HG03575 (cell line): Measurements from ENCODE around the gene ARHGEF28.

ENCODE experiments used
- ATAC-seq: cut with Tn5 transposase; IDR thresholded peaks from one replicate; pipeline ENCODE4 v1.9.1; 2021; ENCODE audit not compliant: unreplicated experiment, insufficient number of reproducible peaks, low FRiP score; ENCODE audit errors: extremely low read depth

The ARHGEF28 gene

DNA sequence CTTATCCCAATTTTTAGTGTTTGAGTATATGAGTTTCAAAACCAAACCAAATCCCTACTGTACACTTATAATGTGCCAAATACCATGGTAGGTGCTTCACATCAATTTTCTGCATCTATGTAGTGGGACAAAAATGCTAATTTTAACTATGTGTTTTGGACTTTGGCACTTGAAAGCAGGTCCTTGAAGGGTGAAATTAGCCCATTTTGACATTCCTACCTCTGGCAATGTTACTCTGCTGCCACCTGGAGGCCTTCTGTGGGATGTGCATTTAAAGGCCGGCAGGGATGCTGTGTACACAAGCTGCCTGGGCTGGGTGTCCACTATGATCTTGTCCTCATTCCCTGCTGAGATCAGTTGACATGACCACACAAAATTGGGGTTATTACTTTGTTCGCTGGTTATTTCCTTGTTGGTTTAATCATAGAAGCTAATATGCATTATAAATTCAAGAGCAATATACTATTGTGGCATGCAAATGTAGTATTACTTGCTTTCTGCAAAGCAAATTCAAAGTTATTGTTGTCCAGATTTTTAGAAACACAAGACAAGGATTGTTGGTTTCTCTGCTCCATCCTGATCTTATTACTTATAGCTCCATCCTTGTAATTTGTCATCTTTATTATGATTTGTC lies 166.8 kb downstream of the ARHGEF28 start:
- no peak for ATAC-seq

DNA sequence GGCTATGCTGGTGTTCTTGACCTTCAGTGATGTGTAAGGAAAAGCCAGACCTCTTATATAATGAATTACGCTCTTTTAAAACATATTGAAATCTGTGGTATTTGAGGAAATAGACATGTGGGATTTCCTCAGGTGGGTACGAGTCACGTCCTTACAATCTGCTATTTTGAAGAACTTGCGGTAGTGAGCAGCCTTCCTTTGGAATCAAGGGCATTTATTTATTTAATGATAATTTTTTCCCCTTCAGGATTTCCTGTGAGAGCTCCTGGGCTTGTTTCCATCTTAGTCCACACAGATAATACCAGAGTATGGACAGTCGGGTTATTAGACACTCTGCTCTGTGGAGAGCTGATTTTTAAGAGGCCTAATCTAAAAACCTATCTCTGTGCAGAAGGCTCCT lies 167.9 kb downstream of the ARHGEF28 start:
- no peak for ATAC-seq

DNA sequence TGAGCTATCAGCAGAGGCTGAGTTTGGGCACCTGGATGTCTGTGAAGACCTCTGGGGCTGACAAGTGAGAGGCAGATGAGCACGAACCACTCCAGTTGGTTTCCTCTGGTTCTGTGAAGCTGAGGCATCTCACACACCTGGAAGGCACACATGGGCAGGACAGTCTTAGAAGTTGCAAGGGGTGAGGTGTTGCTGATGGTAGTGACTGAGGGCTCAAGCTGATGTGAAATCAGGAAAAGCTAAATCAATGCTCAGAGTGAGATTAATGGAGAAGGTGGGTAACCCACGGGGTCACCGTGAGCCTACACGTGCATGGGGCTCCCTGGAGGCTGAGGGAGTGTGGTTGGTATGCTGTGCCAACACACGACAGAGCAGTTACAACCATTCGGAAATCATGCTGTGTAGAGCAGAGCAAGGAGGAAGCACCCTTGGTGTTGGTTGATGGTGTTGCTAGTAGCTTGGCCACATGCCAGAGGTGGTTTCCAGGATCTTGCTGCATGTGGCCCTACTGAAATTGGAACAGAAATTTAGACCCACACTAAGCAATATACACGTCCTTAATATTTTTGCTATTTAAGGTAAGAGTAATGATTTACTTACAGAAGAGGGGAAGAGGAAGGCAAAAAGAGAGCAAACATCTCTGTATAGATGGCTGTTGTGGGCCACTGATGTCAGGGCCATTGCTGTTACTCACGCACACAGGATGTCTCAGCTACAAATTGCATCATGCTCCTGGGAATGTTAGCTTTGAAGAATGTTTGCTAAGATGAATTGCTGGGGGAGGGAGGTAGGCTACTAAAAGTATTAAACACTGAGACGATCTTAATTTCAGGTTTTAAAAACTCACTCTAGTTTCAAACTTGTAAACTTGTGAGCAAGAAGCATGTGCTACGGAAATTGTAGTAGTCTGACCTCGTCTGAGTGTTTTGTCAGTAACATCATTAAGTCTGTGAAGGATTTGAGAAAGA lies 170.5 kb downstream of the ARHGEF28 start:
- no peak for ATAC-seq

DNA sequence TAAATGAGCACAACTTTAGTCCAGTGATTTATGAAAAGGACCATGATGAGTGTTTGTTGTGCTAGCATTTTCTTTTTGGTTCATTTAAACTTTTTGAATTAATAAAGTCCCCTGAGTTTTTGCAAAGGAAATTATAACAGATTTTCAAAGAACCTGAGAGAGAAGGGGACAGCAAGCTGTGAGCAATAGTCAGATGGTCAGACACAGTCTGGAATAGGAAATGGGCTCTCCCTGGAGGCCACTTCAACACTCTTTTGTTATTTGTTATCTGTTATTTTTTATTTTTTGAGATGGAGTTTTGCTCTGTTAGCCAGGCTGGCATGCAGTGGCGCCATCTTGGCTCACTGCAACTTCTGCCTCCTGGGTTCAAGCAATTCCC lies 171.1 kb downstream of the ARHGEF28 start:
- ATAC-seq: no peak

DNA sequence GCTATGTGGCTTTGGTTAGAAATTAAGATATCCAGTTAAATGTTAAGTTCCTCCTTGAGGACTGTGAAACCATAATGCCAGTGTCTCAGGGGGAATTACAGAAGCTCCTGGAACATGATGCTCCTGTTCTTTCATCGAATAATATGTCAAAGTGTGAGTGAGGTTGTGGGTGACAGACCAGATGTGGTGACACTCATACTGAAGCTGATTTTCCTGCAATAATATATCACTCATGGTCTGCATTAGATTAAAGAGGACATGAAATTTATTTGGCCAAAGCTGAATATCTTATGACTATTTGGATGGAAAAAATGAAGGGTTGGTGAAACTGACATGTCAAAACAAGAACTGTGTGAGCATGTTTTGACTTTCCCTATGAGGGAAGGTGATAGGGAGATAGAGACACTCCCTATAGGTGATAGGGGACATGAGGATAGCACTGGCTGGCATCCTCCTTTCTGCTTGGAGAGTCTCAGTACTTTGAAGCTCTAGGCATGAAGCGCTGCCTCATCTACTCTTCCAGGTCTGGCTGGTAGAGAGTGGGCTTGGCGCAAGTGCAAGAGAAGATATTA lies 173.5 kb downstream of the ARHGEF28 start:
- ATAC-seq: no peak

DNA sequence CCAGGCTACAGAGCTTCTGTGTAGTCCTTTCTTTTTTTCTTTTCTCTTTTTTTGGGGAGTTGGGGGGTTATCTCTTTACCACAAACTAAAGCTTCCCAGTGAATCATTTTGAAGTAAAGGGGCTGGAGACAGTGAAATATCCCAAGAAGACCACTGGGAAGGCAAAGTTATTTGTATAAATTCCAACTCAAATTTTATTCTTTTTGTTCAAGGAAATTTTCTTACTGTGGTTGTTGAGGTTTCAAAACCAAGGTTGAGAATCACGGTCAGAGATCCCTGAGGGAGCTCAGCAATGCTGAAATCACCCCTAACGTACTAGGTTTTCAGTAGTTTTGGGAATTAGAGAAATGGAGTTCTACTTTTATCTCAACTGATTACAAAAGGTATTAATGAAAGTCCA lies 175.7 kb downstream of the ARHGEF28 start:
- no peak for ATAC-seq

DNA sequence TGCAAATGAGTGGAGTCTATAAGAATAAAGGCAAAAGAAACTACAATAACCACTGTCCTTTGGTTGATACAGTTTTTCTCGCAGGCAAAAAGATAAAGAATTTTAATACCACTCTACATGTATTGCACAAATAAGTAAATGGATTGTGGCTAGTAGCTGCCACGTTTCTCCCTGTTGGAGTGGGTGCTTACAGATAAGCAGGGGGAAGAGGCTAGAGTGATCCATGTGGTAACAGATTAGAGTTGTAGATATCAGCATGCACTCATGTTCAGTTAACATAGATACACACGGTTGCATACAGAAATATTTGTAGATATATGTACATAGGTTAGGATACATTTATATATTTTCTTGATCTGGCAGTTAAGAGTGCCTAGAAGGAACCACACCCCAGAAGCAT lies 179.5 kb downstream of the ARHGEF28 start:
- ATAC-seq: no peak

DNA sequence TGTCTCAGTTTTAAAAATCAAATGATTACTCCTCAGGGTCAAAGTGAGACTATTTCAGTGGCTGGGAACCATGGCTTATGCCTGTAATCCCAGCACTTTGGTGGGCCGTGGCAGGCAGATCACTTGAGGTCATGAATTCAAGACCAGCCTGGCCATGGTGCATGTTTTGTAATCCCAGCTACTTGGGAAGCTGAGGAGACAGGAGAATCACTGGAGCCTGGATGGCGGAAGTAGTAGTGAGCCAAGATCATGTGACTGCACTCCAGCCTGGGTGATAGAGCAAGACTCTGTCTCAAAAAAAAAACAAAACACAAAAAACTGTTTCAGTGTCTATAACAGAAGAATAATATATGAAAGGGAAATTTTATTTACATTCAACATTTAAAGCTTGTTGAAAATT lies 182.9 kb downstream of the ARHGEF28 start:
- ATAC-seq: no peak

DNA sequence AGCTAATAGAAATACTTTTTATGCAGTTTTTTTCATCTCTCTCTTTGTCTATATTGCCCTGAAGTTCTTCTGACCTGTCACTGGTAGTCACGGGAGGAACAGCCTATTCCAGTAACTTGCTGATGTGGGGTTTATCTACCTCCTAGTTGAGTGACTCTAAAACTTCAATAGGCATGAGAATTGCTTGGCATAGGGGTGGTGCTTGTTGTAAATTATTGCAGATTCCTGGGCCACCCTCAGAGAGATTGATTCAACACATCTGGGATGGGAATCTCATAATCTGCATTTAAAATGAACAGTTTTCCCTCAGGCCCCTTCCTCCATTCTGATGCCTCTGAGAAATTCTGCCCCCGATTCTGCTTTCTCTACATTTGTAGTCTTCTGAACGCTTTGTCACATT lies 184.4 kb downstream of the ARHGEF28 start:
- ATAC-seq: no peak

DNA sequence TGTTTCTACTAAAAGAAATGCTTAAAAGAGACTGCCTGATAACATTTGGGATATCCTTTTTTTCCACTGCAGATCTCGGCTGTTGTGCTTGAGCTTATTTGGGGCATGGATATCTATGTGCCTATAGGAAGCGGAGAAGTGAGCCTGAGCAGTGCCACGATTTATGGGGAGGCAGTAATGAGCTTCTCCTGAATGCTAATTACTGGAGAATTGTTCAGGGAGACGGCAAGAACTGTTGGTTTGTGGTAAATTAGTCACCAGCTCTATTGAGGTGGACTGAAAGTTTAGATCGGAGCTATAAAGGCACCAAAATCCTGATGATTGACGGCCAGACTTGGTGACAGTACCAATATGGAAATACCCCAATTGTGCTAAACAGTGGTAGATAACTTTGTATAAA lies 186.5 kb downstream of the ARHGEF28 start:
- no peak for ATAC-seq

DNA sequence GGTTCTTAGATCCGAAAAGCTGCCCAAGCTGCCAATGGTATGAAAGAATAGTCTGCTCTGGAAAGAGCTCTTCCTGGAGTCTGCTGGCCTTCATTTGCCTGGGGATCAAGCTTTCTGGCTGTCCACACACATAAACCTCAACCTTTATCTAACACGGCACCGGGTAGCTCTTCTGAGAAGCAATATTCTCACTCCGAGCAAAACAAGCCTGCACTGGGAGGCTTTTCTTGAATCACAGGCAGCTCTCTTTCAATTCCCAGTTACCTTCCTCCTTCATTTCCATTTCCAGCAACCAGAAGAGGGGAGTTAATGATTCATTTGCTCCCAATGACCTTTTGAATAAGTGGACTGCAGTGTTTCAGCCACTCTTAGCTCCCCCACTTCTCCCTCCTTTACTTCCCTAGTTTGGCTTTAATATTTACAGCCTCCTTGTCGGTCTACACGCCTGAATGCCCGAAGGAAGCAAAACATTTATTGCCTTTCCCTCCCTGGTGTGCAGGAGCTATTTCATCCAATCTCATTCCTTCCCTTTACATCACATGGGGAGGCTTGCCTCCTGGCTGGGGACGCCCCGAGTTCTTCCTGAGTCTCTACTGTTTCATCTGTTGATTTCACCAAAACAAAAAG lies 187.1 kb downstream of the ARHGEF28 start:
- ATAC-seq: no peak

DNA sequence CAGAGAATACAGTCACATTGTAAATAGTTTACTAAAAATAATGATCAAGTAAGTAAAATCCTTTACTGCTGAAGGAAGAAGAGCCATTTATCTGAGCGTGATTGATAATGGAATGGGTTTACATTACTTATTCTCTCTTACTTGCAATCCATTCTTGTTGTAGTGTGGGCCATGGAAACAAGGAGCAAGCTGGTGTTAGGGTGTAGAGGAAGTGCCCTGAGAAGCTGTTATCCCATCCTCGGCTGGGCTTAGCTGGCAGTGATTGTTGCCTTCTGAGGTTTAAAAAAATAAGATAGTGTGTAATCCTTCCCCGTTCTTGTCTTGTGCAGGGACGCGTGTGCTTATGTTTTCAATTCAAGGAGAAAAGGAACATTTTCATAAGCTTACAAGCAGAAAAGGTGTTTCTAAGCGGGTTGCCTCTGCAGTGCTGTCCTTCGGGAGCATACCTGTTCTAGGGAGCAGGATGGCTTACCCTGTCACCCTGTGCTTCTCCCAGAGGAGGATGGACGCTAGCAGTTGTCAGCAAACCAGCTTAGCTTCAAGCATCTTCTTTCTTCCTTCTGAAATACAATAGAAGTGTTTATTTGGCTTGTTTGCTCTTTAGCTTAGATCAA lies 188.3 kb downstream of the ARHGEF28 start:
- no peak for ATAC-seq

DNA sequence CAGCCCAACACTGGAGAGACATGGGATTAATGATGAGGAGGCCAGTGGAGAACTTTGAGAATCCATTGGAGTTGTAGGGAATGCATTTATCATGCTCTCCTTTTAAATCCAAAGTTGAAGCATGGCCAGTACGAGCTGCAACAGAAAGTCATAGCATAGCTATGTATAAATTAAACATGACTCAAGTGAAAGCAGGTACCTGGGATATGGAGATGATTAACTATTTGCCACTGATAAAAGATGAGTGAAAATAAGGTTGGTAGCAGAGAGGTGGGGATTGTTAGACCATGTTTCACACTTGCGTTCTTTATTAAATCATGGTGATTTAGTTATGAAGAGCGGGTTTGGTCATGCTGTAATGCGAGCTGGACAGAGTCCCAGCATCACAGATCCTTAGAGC lies 189.6 kb downstream of the ARHGEF28 start:
- no peak for ATAC-seq

DNA sequence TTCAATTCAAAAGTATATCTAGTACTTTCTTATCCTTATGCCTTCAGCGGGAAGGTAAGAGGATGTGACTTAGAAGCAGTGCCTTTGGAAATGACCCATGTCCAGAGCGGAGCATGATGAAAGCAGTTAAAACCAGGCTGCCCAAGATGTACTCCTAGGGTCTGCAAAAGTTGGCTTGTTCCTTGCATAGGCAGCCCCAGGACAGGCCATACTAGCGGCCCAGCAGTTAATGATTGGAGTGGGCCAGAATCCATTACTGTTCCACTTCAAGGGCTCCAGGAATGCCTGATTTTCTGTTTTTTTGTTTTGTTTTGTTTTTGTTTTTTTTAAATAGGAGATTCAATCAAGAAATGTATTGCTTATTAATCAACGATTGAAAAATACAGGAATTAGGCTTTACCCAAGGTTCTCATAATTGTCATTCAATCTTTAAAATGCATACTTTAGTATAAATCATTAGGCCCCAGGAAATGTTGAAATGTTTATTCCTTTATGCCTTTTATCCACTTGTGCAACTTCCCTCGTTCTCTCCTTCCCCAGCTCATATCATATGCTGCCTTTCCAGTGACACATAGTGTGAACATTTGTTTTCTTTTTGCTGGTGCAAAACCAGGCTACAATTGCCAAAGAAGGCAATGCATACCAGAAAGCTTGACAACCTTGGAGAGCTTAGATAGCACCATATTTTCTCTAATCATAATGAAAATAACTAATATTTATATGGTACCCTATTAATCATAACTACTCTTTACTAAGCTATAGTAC lies 190.8 kb downstream of the ARHGEF28 start:
- no peak for ATAC-seq

DNA sequence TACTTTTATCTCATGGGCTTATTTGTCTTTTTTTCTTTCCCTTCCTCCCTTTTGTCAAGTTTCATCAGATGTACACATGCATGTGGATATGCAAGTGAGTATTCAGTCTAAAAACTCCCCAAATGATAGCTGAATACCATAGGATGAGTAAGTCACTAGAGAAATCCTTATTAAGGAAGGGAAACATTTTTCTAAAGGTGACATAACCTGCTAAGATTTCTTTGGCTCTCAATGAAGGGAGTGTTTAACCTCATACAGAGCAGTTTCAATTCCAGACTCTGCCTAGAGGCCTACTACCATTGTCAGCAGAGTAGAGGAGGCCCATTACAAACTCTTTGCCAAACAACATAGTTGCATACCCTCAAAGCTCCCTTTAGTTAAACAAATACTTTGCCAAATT lies 192.4 kb downstream of the ARHGEF28 start:
- ATAC-seq: no peak

DNA sequence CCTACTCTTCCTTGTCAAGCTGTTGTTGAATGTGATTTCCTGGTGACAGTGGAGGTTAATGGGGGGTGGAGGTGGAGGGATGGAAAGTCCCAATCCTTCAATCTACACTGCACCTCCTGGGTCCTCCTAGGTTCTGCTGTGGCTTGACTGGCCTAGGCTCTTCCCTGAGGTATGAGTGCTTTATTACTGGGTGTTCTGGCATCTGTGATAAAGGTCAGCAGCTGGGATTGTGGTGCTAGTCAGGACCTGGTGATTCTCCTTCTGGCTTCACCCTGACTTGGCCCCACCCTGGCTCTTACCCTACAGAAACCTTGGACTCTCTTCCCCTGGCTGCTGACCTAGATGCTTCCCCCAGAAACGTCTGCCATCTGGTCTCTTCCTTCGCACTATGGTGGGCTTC lies 194.3 kb downstream of the ARHGEF28 start:
- no peak for ATAC-seq

DNA sequence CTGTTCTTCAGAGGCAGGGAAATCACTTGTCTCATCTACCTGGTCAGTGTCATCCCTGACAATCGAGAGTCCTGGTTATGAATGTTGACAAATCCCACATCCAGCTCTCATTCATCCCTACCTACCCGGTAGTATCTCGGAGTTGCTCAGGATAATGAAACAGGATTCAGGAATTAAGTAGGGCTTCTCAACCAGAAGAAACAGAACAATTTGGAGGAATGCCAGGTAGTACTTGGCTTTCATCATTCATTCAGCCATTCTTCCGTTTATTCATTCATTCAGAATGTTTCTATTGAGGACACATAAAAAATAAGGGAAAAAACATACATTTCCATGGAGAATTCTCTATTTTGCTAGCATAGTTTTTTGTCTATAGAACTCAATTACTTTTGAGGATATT lies 195.0 kb downstream of the ARHGEF28 start:
- ATAC-seq: no peak

DNA sequence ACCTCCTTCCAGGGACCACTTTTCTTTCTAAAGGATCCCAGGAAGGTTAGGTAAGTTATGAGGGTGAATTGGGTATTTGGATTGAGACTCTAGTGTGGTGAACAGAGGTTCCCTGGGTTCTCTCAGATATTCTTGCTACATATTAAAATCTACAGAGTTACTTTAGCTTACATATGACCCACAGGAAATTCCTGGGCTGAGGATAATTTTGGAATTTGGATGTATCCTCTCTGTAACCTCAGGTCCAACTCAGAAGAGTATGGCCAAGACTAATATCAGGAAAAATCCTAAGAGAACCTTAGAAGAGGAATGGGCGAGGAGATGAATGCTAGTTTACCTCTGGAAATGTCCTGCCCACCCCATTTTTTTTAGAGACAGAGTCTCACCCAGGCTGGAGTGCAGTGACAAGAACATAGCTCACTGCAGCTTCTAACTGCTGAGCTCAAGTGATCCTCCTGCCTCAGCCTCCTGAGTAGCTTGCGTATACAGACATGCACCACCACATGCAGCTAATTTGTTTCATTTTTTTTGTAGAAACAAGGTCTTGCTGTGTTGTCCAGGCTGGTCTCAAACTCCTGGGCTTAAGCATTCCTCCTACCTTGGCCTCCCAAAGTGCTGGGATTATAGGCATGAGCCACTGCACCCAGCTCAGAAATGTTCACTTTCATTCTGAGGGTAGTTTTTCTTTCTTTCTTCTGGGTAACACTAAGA lies 196.4 kb downstream of the ARHGEF28 start:
- ATAC-seq: no peak
